ENCODE measurements around the gene DAAM1.

DNA sequence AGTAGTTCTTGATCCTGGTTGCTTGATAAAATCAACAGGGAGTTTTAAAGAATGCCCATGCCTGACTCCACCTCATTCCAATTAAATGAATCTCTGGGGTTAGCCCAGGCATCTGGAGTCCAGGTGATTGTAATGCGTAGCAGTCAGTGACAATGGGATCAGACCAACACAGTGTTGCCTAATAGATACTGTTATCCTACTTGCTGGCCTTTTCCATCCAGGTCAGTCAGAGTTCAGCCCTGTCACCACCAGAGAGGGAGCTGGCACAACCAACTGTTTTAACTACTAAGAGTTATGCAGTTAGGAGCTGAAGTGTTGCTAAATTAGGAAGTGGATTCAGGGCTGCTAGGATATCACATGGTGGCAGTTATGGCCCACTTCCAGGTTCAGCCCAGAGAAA, 169.6 kb downstream of the DAAM1 start:
- TF ChIP-seq, protein P1, sequence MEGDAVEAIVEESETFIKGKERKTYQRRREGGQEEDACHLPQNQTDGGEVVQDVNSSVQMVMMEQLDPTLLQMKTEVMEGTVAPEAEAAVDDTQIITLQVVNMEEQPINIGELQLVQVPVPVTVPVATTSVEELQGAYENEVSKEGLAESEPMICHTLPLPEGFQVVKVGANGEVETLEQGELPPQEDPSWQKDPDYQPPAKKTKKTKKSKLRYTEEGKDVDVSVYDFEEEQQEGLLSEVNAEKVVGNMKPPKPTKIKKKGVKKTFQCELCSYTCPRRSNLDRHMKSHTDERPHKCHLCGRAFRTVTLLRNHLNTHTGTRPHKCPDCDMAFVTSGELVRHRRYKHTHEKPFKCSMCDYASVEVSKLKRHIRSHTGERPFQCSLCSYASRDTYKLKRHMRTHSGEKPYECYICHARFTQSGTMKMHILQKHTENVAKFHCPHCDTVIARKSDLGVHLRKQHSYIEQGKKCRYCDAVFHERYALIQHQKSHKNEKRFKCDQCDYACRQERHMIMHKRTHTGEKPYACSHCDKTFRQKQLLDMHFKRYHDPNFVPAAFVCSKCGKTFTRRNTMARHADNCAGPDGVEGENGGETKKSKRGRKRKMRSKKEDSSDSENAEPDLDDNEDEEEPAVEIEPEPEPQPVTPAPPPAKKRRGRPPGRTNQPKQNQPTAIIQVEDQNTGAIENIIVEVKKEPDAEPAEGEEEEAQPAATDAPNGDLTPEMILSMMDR (conservative IDR thresholded peaks at IDR 0.05; ENCODE audit: low read length) = no peak
- TF ChIP-seq EZH2phosphoT487 (IDR thresholded peaks at IDR 0.05; ENCODE audit: borderline replicate concordance, low read depth, low read length) = no peak

Measured in OCI-LY7 (cell line).